Measurements from ENCODE around the gene MTURN. TPM values are rescaled to one million over a fixed set of nuclear protein-coding genes. Genes with fewer than 3 reads are reported as not detected.

Gene MTURN
- total and polyA plus RNA-seq, 2 donors (not counting 3 experiments of a cell fraction or from before 2014, with no cell fraction given) = 4.9 to 6.6 TPM

- CTCF ChIA-PET = no interaction called here
- POLR2A ChIA-PET = no interaction called here
- DNase-seq (ENCODE audit: low read depth, low spot score) (no peak), FAIRE-seq (no peak)
- no peaks in the 10 kb centered on the region for H3K79me2 ChIP-seq (ENCODE audit: control insufficient read depth, insufficient read depth, low read length)
- H3K4me1 ChIP-seq (ENCODE audit: control insufficient read depth, extremely low read depth, insufficient read depth, low read length) = no peaks in the 10 kb centered on the region
- H3K9me3 ChIP-seq (replicated peaks; ENCODE audit: control insufficient read depth, insufficient read depth, low read length) = no peaks in the 10 kb centered on the region
- no TSS peak for BruUV-seq (replicated peaks)
- H3K4me3 ChIP-seq (replicated peaks in 1 of 3; ENCODE audit: insufficient read depth in 1 of 3, low read depth in 1 of 3, low read length in 3 of 3) = no peak overlapping the region
- TF ChIP-seq CTCF (IDR thresholded peaks at IDR 0.05; ENCODE audit: extremely low read depth in 1 of 2, insufficient read depth in 1 of 2, low read depth in 1 of 2, low read length in 2 of 2) = no peak
- TF ChIP-seq MYC (IDR thresholded peaks at IDR 0.05; ENCODE audit: low read depth, low read length) = no peak
- TF ChIP-seq EZH2 (IDR thresholded peaks at IDR 0.05; ENCODE audit: borderline replicate concordance, low read depth, low read length, severe bottlenecking) = no peak
- no peak for TF ChIP-seq FOS (IDR thresholded peaks at IDR 0.05; ENCODE audit: borderline replicate concordance, insufficient read depth, low read length)
- no peak for TF ChIP-seq POLR2AphosphoS5 (IDR thresholded peaks at IDR 0.05; ENCODE audit: insufficient read depth, low read depth, low read length)
- no peak for TF ChIP-seq GATA2 (IDR thresholded peaks at IDR 0.05; ENCODE audit: insufficient read depth, insufficient read length, low read depth, low read length)
- no peak for TF ChIP-seq JUN (IDR thresholded peaks at IDR 0.05; ENCODE audit: borderline replicate concordance, insufficient read depth, insufficient read length, low read depth)
- TF ChIP-seq MAX (IDR thresholded peaks at IDR 0.05; ENCODE audit: insufficient read depth, insufficient read length) = no peak
- TF ChIP-seq POLR2A (IDR thresholded peaks at IDR 0.05; ENCODE audit: low read depth, low read length) = no peak
- dilution Hi-C loops (cut with MboI; ENCODE audit: extremely low pct_ligation_motif_present, low sequenced_read_pairs) = no loop called here
- no peak overlapping the region for H3K9ac ChIP-seq (replicated peaks; ENCODE audit: extremely low read depth, insufficient read depth, low read length)
- peaks cover 6 to 7% of the 10 kb centered on the region in 2 experiments for H3K27me3 ChIP-seq (ENCODE audit: control insufficient read depth in 2 of 2, insufficient read depth in 2 of 2, low read length in 2 of 2)
- H3K9me1 ChIP-seq (replicated peaks; ENCODE audit: control insufficient read depth, extremely low read depth, insufficient read depth, low read length) = no peaks in the 10 kb centered on the region
- H4K20me1 ChIP-seq (replicated peaks; ENCODE audit: control insufficient read depth, extremely low read depth, insufficient read depth, low read length) = no peaks in the 10 kb centered on the region
- no peak overlapping the region for H3K4me2 ChIP-seq (ENCODE audit: insufficient read depth, low read length)
- no peak overlapping the region for H2AFZ ChIP-seq (ENCODE audit: low read depth, low read length)
- H3K36me3 ChIP-seq (ENCODE audit: control insufficient read depth in 2 of 2, extremely low read depth in 1 of 2, insufficient read depth in 2 of 2, low read length in 2 of 2) = no peaks in the 10 kb centered on the region
- intact Hi-C loops (cut with micrococcal nuclease) = no loop called here
- H3K27ac ChIP-seq (ENCODE audit: insufficient read depth, low read depth, low read length) = no peak overlapping the region
Measured at GRCh38 chr7:30197438-30197837, 62.7 kb downstream of the MTURN start.

Data from endothelial cell of umbilical vein (primary cell).